Naive thymus-derived CD4-positive, alpha-beta T cell (primary cell): ENCODE results near the gene KIF26B. TPM values are rescaled to one million over a fixed set of nuclear protein-coding genes. Genes with fewer than 3 reads are reported as not detected.

Experiments
- ATAC-seq: fragments of 150-1000 bp; cut with Tn5 transposase; 2 replicates; pipeline ENCODE4 v1.10.0; 2021; ENCODE audit warnings: mild to moderate bottlenecking, moderate library complexity
- CTCF ChIA-PET: fragments of 350-600 bp; sonication (Branson Sonifier 250); formaldehyde crosslinking; loops from one replicate; lab custom pipeline; 2021; ENCODE audit warnings: antibody characterized with exemption; lab: Charles Lee
- POLR2A ChIA-PET: fragments of 350-600 bp; sonication (Branson Sonifier 250); formaldehyde crosslinking; loops from one replicate; lab custom pipeline; 2021; ENCODE audit warnings: antibody characterized with exemption, inconsistent platforms; lab: Charles Lee
- DNase-seq, 9 donors: peaks; one replicate each; pipeline versions ENCODE4 v3.0.0 to v3.0.0-alpha.2; 2020 to 2022; ENCODE audit warnings: mixed read lengths in 1 of 9
- H3K27ac ChIP-seq: one replicate; pipeline ENCODE4 v1.7.0; 2013; ENCODE audit warnings: mild to moderate bottlenecking, low read depth, low read length, moderate library complexity
- H3K27me3 ChIP-seq, 2 donors: one replicate each; pipeline ENCODE4 v1.7.0; 2013; ENCODE audit warnings: low read length in 2 of 2, mild to moderate bottlenecking in 2 of 2, moderate library complexity in 2 of 2; ENCODE audit not compliant: control insufficient read depth in 2 of 2, insufficient read depth in 2 of 2
- H3K36me3 ChIP-seq, 3 experiments: 1 replicate in 2 of 3; 2 replicates in 1 of 3; pipeline ENCODE4 v1.7.0; 2013; ENCODE audit warnings: low read length in 3 of 3, mild to moderate bottlenecking in 3 of 3, moderate library complexity in 1 of 3; ENCODE audit not compliant: insufficient read depth in 3 of 3, control insufficient read depth in 2 of 3
- H3K4me1 ChIP-seq, 2 donors: one replicate each; pipeline ENCODE4 v1.7.0; 2013; ENCODE audit warnings: low read length in 2 of 2, mild to moderate bottlenecking in 2 of 2, moderate library complexity in 1 of 2; ENCODE audit not compliant: control insufficient read depth in 2 of 2, insufficient read depth in 2 of 2
- H3K4me3 ChIP-seq: 2 replicates; pipeline ENCODE4 v1.7.0; 2013; ENCODE audit warnings: mild to moderate bottlenecking, low read length
- H3K9me3 ChIP-seq, 3 experiments: 1 replicate in 2 of 3; 2 replicates in 1 of 3; pipeline ENCODE4 v1.7.0; 2013; ENCODE audit warnings: low read length in 3 of 3; ENCODE audit not compliant: control insufficient read depth in 2 of 3
- H3K27ac Mint-ChIP-seq, 9 donors: one replicate each; pipeline ENCODE4 v1.8.0; 2020 to 2022; ENCODE audit warnings: mixed read lengths in 9 of 9, mild to moderate bottlenecking in 8 of 9, moderate library complexity in 5 of 9, inconsistent platforms in 2 of 9
- H3K27me3 Mint-ChIP-seq, 5 donors: one replicate each; pipeline ENCODE4 v1.8.0; 2021 to 2022; ENCODE audit warnings: mixed read lengths in 5 of 5, mild to moderate bottlenecking in 1 of 5
- H3K36me3 Mint-ChIP-seq, 5 donors: one replicate each; pipeline ENCODE4 v1.8.0; 2020 to 2022; ENCODE audit warnings: mixed read lengths in 5 of 5, mild to moderate bottlenecking in 3 of 5, inconsistent platforms in 1 of 5
- H3K4me1 Mint-ChIP-seq, 7 donors: one replicate each; pipeline ENCODE4 v1.8.0; 2020 to 2022; ENCODE audit warnings: mixed read lengths in 7 of 7, mild to moderate bottlenecking in 3 of 7, inconsistent platforms in 1 of 7
- H3K4me3 Mint-ChIP-seq, 10 donors: one replicate each; pipeline ENCODE4 v1.8.0; 2020 to 2022; ENCODE audit warnings: mild to moderate bottlenecking in 10 of 10, mixed read lengths in 10 of 10, moderate library complexity in 6 of 10, inconsistent platforms in 2 of 10
- H3K9me3 Mint-ChIP-seq, 11 donors: one replicate each; pipeline ENCODE4 v1.8.0; 2020 to 2022; ENCODE audit warnings: mixed read lengths in 11 of 11, mild to moderate bottlenecking in 4 of 11, inconsistent platforms in 1 of 11, moderate library complexity in 1 of 11
- intact Hi-C, 2 donors: fragments of 100-400 bp; cut with micrococcal nuclease; formaldehyde crosslinking; loops; one replicate each; pipeline ENCODE4 v1.15.1; 2023
- polyA plus RNA-seq, 2 donors: library from polyadenylated mRNA; unstranded; fragments of 300-500 nt; fragmentation: Illumina TruSeq; gene quantifications; one replicate each; pipeline ENCODE4 v1.2.3, GENCODE V29; 2021
- total RNA-seq, 6 experiments: library from RNA in 5 of 6; stranded (reverse) in 5 of 6; gene quantifications; 1 replicate in 5 of 6; 2 replicates in 1 of 6; pipeline ENCODE4 v1.2.3 and lab custom pipeline; 2021 to 2026

Gene KIF26B
- total and polyA plus RNA-seq, 7 experiments from 2014 or later = 0.06 to 0.24 (median 0.21) TPM; not detected in 4

- Histone ChIP-seq H3K36me3 (no peaks in the 10 kb centered on the region), H3K27me3 (no peaks in the 10 kb centered on the region), H3K27ac (no peak overlapping the region), H3K9me3 (no peaks in the 10 kb centered on the region), H3K4me3 (no peak overlapping the region), H3K4me1 (no peaks in the 10 kb centered on the region)
- Mint-ChIP-seq H3K27me3 (peaks cover 0 to 30% (median 0%) of the 10 kb centered on the region in 5 donors), H3K36me3 (no peaks in the 10 kb centered on the region), H3K4me1 (no peaks in the 10 kb centered on the region), H3K27ac (no peak overlapping the region), H3K4me3 (no peak overlapping the region), H3K9me3 (no peaks in the 10 kb centered on the region)
- POLR2A ChIA-PET = no interaction called here
- DNase-seq = no peak
- intact Hi-C loops = no loop called here
- no peak for ATAC-seq
- CTCF ChIA-PET = no interaction called here
These were observed 459.7 kb downstream of the KIF26B start for GRCh38 chr1:245614476-245614875.

GRCh38 chr1:245615001-245615400, 460.2 kb downstream of the KIF26B start:
- Histone ChIP-seq H3K4me1 (no peaks in the 10 kb centered on the region), H3K36me3 (no peaks in the 10 kb centered on the region), H3K27me3 (no peaks in the 10 kb centered on the region), H3K4me3 (no peak overlapping the region), H3K27ac (no peak overlapping the region), H3K9me3 (no peaks in the 10 kb centered on the region)
- intact Hi-C loops = no loop called here
- POLR2A ChIA-PET = no interaction called here
- ATAC-seq (no peak), DNase-seq (no peak)
- H3K4me3 Mint-ChIP-seq = no peak overlapping the region
- CTCF ChIA-PET = no interaction called here
- no peaks in the 10 kb centered on the region for H3K36me3 Mint-ChIP-seq
- H3K4me1 Mint-ChIP-seq = no peaks in the 10 kb centered on the region
- peaks cover 0 to 30% (median 0%) of the 10 kb centered on the region in 5 donors for H3K27me3 Mint-ChIP-seq
- H3K27ac Mint-ChIP-seq = no peak overlapping the region
- H3K9me3 Mint-ChIP-seq = no peaks in the 10 kb centered on the region

- H3K9me3 Mint-ChIP-seq = peaks cover 0 to 4% (median 0%) of the 10 kb centered on the region in 11 donors
- H3K9me3 ChIP-seq = no peaks in the 10 kb centered on the region
- no peaks in the 10 kb centered on the region for H3K4me1 ChIP-seq
- no peaks in the 10 kb centered on the region for H3K36me3 ChIP-seq
- no peaks in the 10 kb centered on the region for H3K36me3 Mint-ChIP-seq
- H3K27me3 ChIP-seq = no peaks in the 10 kb centered on the region
- no peak overlapping the region for H3K4me3 Mint-ChIP-seq
- CTCF ChIA-PET = no interaction called here
- H3K4me3 ChIP-seq = no peak overlapping the region
- H3K27me3 Mint-ChIP-seq = peaks cover 4 to 27% (median 11%) of the 10 kb centered on the region in 5 donors
- H3K27ac ChIP-seq = no peak overlapping the region
- no peak for ATAC-seq
- H3K4me1 Mint-ChIP-seq = peaks cover 0 to 4% (median 0%) of the 10 kb centered on the region in 7 donors
- no peak for DNase-seq
- no peak overlapping the region for H3K27ac Mint-ChIP-seq
- POLR2A ChIA-PET = no interaction called here
- intact Hi-C loops = no loop called here
These were observed 466.8 kb downstream of the KIF26B start for GRCh38 chr1:245621589-245621988.

- POLR2A ChIA-PET = no interaction called here
- intact Hi-C loops = no loop called here
These were observed 467.7 kb downstream of the KIF26B start for GRCh38 chr1:245622332-245623014.

GRCh38 chr1:245641384-245641783, 486.6 kb downstream of the KIF26B start:
- H3K4me1 ChIP-seq = no peaks in the 10 kb centered on the region
- no peak for DNase-seq
- intact Hi-C loops = no loop called here

More at GRCh38 chr1:245622332-245623014, 467.7 kb downstream of the KIF26B start:
- Mint-ChIP-seq H3K4me1 (peaks cover 0 to 4% (median 0%) of the 10 kb centered on the region in 7 donors), H3K4me3 (no peak overlapping the region), H3K36me3 (no peaks in the 10 kb centered on the region), H3K27ac (no peak overlapping the region), H3K27me3 (peaks cover 4 to 29% (median 19%) of the 10 kb centered on the region in 5 donors), H3K9me3 (peaks cover 0 to 9% (median 3%) of the 10 kb centered on the region in 11 donors)
- Histone ChIP-seq H3K4me3 (no peak overlapping the region), H3K4me1 (no peaks in the 10 kb centered on the region), H3K27me3 (no peaks in the 10 kb centered on the region), H3K36me3 (no peaks in the 10 kb centered on the region), H3K27ac (no peak overlapping the region), H3K9me3 (no peaks in the 10 kb centered on the region)
- no peak for DNase-seq
- ATAC-seq = no peak
- CTCF ChIA-PET = no interaction called here

GRCh38 chr1:245645406-245645805, 490.6 kb downstream of the KIF26B start:
- Mint-ChIP-seq H3K9me3 (peaks cover 7 to 54% (median 27%) of the 10 kb centered on the region in 11 donors), H3K36me3 (peaks cover 0 to 13% (median 4%) of the 10 kb centered on the region in 5 donors), H3K4me1 (peaks cover 0 to 7% (median 0%) of the 10 kb centered on the region in 7 donors), H3K27ac (no peak overlapping the region), H3K4me3 (no peak overlapping the region), H3K27me3 (peaks cover 0 to 50% (median 19%) of the 10 kb centered on the region in 5 donors)
- intact Hi-C loops = no loop called here
- Histone ChIP-seq H3K27me3 (no peaks in the 10 kb centered on the region), H3K36me3 (no peaks in the 10 kb centered on the region), H3K9me3 (peaks cover 0 to 18% (median 6%) of the 10 kb centered on the region in 3 experiments), H3K27ac (no peak overlapping the region), H3K4me1 (no peaks in the 10 kb centered on the region), H3K4me3 (no peak overlapping the region)
- ChIA-PET CTCF (no interaction called here), POLR2A (no interaction called here)
- DNase-seq (no peak), ATAC-seq (no peak)

More at GRCh38 chr1:245641384-245641783, 486.6 kb downstream of the KIF26B start:
- Mint-ChIP-seq H3K9me3 (peaks cover 7 to 83% (median 37%) of the 10 kb centered on the region in 11 donors), H3K36me3 (peaks cover 0 to 13% (median 4%) of the 10 kb centered on the region in 5 donors), H3K4me1 (no peaks in the 10 kb centered on the region), H3K4me3 (no peak overlapping the region), H3K27ac (no peak overlapping the region), H3K27me3 (peaks cover 3 to 28% (median 26%) of the 10 kb centered on the region in 5 donors)
- CTCF ChIA-PET = no interaction called here
- POLR2A ChIA-PET = interaction anchor here (0.6 kb wide), 1 partner anchor 21 kb away, joined by 4 read pairs; no protein-coding TSS in a partner anchor
- Histone ChIP-seq H3K4me3 (no peak overlapping the region), H3K27me3 (no peaks in the 10 kb centered on the region), H3K27ac (no peak overlapping the region), H3K36me3 (no peaks in the 10 kb centered on the region), H3K9me3 (peaks cover 0 to 18% (median 6%) of the 10 kb centered on the region in 3 experiments)
- ATAC-seq = no peak
